ENCODE measurements around the gene ARHGEF17.

Gene ARHGEF17

GRCh38 chr11:73288873-73289707 is 19.0 kb upstream of the ARHGEF17 start:
- H3K4me2 ChIP-seq (ENCODE audit: low read depth, low read length): peak overlapping the region; percentile 82
- peak overlapping the region; percentile 40; the same call in 1 of the 2 replicates for H3K27ac ChIP-seq (ENCODE audit: low read length)
- no peaks in the 10 kb centered on the region for H3K36me3 ChIP-seq (replicated peaks; ENCODE audit: insufficient read depth, low read length)
- peak overlapping the region; percentile 74 for H2AFZ ChIP-seq (ENCODE audit: low read length)
- peak overlapping the region; percentile 45 for H3K4me3 ChIP-seq (ENCODE audit: low read length)
- no peaks in the 10 kb centered on the region for H4K20me1 ChIP-seq (ENCODE audit: insufficient read depth, low read length)
- no peaks in the 10 kb centered on the region for H3K79me2 ChIP-seq (ENCODE audit: low read length)
- no peaks in the 10 kb centered on the region for H3K9me2 ChIP-seq (replicated peaks; ENCODE audit: insufficient read depth, low read length)
- H3K9me3 ChIP-seq (replicated peaks; ENCODE audit: insufficient read depth, low read length): no peaks in the 10 kb centered on the region
- no peaks in the 10 kb centered on the region for H3F3A ChIP-seq (ENCODE audit: insufficient read depth, low read length)
- peak; percentile 57 for DNase-seq
- TF ChIP-seq EZH2 (optimal IDR thresholded peaks at IDR 0.05; ENCODE audit: low read depth, low read length): no peak
- no peak for TF ChIP-seq EZH2phosphoT487 (IDR thresholded peaks at IDR 0.05; ENCODE audit: low read length)
- TF ChIP-seq CTCF (IDR thresholded peaks at IDR 0.05; ENCODE audit: low read length): peak; percentile 97
- H3K4me1 ChIP-seq (ENCODE audit: low read length): peaks cover 15% of the 10 kb centered on the region
- H3K9ac ChIP-seq (ENCODE audit: low read length): peak overlapping the region; percentile 53
- no peaks in the 10 kb centered on the region for H3K27me3 ChIP-seq (replicated peaks; ENCODE audit: insufficient read depth, low read length)

GRCh38 chr11:73290536-73290935 is 17.5 kb upstream of the ARHGEF17 start:
- Histone ChIP-seq H3K4me2 (ENCODE audit: low read depth, low read length) (no peak overlapping the region), H3K27ac (ENCODE audit: low read length) (no peak overlapping the region), H3K9ac (ENCODE audit: low read length) (no peak overlapping the region), H3K4me1 (ENCODE audit: low read length) (peaks cover 18% of the 10 kb centered on the region), H3K36me3 (replicated peaks; ENCODE audit: insufficient read depth, low read length) (no peaks in the 10 kb centered on the region), H2AFZ (ENCODE audit: low read length) (no peak overlapping the region), H4K20me1 (ENCODE audit: insufficient read depth, low read length) (no peaks in the 10 kb centered on the region), H3K79me2 (ENCODE audit: low read length) (no peaks in the 10 kb centered on the region), H3K9me3 (replicated peaks; ENCODE audit: insufficient read depth, low read length) (no peaks in the 10 kb centered on the region), H3K4me3 (ENCODE audit: low read length) (no peak overlapping the region), H3F3A (ENCODE audit: insufficient read depth, low read length) (no peaks in the 10 kb centered on the region), H3K27me3 (replicated peaks; ENCODE audit: insufficient read depth, low read length) (no peaks in the 10 kb centered on the region), H3K9me2 (replicated peaks; ENCODE audit: insufficient read depth, low read length) (no peaks in the 10 kb centered on the region)
- no peak for DNase-seq
- TF ChIP-seq EZH2 (optimal IDR thresholded peaks at IDR 0.05; ENCODE audit: low read depth, low read length): no peak
- TF ChIP-seq EZH2phosphoT487 (IDR thresholded peaks at IDR 0.05; ENCODE audit: low read length): no peak
- no peak for TF ChIP-seq CTCF (IDR thresholded peaks at IDR 0.05; ENCODE audit: low read length)

DNA sequence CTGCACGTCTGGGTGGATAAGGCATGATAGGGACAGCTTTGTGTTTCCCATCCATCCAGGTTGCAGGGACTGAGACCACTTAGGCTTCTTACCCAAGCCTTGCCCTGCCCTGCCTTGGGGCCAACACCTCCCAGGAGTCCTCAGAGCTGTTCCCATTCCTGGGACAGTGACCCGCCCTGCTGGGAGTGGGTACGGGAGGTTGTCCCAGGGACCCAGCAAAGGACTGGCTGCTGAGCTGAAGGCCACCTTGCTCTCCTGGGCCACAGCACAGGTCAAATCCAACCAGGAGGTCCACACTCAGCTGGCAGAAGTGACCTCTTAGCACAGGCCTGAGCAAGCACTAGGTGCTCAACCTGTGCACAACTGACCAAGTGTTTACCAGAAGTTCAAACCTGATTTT is 16.9 kb upstream of the ARHGEF17 start:
- no peaks in the 10 kb centered on the region for H3K79me2 ChIP-seq (ENCODE audit: low read length)
- H3K4me3 ChIP-seq (ENCODE audit: low read length): no peak overlapping the region
- no peaks in the 10 kb centered on the region for H3K36me3 ChIP-seq (replicated peaks; ENCODE audit: insufficient read depth, low read length)
- TF ChIP-seq EZH2 (optimal IDR thresholded peaks at IDR 0.05; ENCODE audit: low read depth, low read length) (no peak), CTCF (IDR thresholded peaks at IDR 0.05; ENCODE audit: low read length) (no peak), EZH2phosphoT487 (IDR thresholded peaks at IDR 0.05; ENCODE audit: low read length) (no peak)
- no peak overlapping the region for H3K27ac ChIP-seq (ENCODE audit: low read length)
- no peaks in the 10 kb centered on the region for H3K27me3 ChIP-seq (replicated peaks; ENCODE audit: insufficient read depth, low read length)
- H4K20me1 ChIP-seq (ENCODE audit: insufficient read depth, low read length): no peaks in the 10 kb centered on the region
- no peak overlapping the region for H2AFZ ChIP-seq (ENCODE audit: low read length)
- no peak for DNase-seq
- no peak overlapping the region for H3K4me2 ChIP-seq (ENCODE audit: low read depth, low read length)
- peaks cover 18% of the 10 kb centered on the region for H3K4me1 ChIP-seq (ENCODE audit: low read length)
- no peaks in the 10 kb centered on the region for H3F3A ChIP-seq (ENCODE audit: insufficient read depth, low read length)
- H3K9ac ChIP-seq (ENCODE audit: low read length): no peak overlapping the region
- no peaks in the 10 kb centered on the region for H3K9me3 ChIP-seq (replicated peaks; ENCODE audit: insufficient read depth, low read length)
- no peaks in the 10 kb centered on the region for H3K9me2 ChIP-seq (replicated peaks; ENCODE audit: insufficient read depth, low read length)

Data from MM.1S (cell line).